Suprapubic skin (tissue), 4 donors: Measurements from ENCODE around the gene GLYATL1. TPM values are rescaled to one million over a fixed set of nuclear protein-coding genes. Genes with fewer than 3 reads are reported as not detected.

Experiments used
- DNase-seq, 2 donors: peaks; one replicate each; pipeline ENCODE4 v3.0.0-alpha.2; 2019; ENCODE audit warnings: low spot score in 2 of 2
- H3K27ac ChIP-seq: fragments of 200-600 bp; sonication (generic); one replicate; pipeline ENCODE4 v1.5.1; 2019
- H3K27me3 ChIP-seq: fragments of 200-600 bp; sonication (generic); one replicate; pipeline ENCODE4 v1.5.1; 2019
- H3K36me3 ChIP-seq: fragments of 200-600 bp; sonication (generic); one replicate; pipeline ENCODE4 v1.5.1; 2019
- H3K4me1 ChIP-seq: fragments of 200-600 bp; sonication (generic); one replicate; pipeline ENCODE4 v1.5.1; 2019
- H3K4me3 ChIP-seq: fragments of 200-600 bp; sonication (generic); one replicate; pipeline ENCODE4 v1.5.1; 2019; ENCODE audit warnings: mild to moderate bottlenecking
- H3K9me3 ChIP-seq: fragments of 200-600 bp; sonication (generic); one replicate; pipeline ENCODE4 v1.5.1; 2019
- EP300 ChIP-seq: sonication (generic); formaldehyde crosslinking; IDR thresholded peaks from one replicate; pipeline ENCODE4 v1.6.1; 2017; ENCODE audit warnings: antibody characterized with exemption
- POLR2A ChIP-seq, 2 donors: fragments of 450-650 bp; IDR thresholded peaks; one replicate each; pipeline ENCODE4 v1.6.1; 2017; ENCODE audit warnings: antibody characterized with exemption in 2 of 2, mild to moderate bottlenecking in 2 of 2, moderate library complexity in 2 of 2
- POLR2AphosphoS5 ChIP-seq, 3 donors: sonication (generic); formaldehyde crosslinking; IDR thresholded peaks; one replicate each; pipeline ENCODE4 v1.6.1; 2017; ENCODE audit warnings: antibody characterized with exemption in 3 of 3
- WGBS: methylation state at CpG from one replicate; pipeline ENCODE4 v1.1.5; 2018; 5-methylcytosine and 5-hydroxymethylcytosine counted together
- total RNA-seq, 4 donors: library from RNA; depleted of rRNA; stranded (reverse); fragments of >200 nt; gene quantifications; one replicate each; pipeline ENCODE4 v1.1.0, GENCODE V29; 2016
- TF ChIP-seq, protein P1 (sequence below), 2 donors: fragments of 200-600 bp in 1 of 2; fragments of 450-650 bp in 1 of 2; sonication (generic) in 1 of 2; IDR thresholded peaks; one replicate each; pipeline ENCODE4 v1.5.1; 2016 to 2019; ENCODE audit warnings: antibody characterized with exemption in 2 of 2, mild to moderate bottlenecking in 1 of 2, moderate library complexity in 1 of 2

The GLYATL1 gene
- total RNA-seq, 4 donors from 2014 or later, result 2.4 to 6.1 (median 3.5) TPM; not detected in 1

GRCh38 chr11:58933661-58934060 lies 5.6 kb upstream of the GLYATL1 start:
- 90% methylated on average over 3 of the region's 3 CpGs for WGBS
- no peak for TF ChIP-seq POLR2AphosphoS5 (IDR thresholded peaks at IDR 0.05)
- no peak for TF ChIP-seq POLR2A (IDR thresholded peaks at IDR 0.05)
- no peak for TF ChIP-seq EP300
- TF ChIP-seq, protein P1, sequence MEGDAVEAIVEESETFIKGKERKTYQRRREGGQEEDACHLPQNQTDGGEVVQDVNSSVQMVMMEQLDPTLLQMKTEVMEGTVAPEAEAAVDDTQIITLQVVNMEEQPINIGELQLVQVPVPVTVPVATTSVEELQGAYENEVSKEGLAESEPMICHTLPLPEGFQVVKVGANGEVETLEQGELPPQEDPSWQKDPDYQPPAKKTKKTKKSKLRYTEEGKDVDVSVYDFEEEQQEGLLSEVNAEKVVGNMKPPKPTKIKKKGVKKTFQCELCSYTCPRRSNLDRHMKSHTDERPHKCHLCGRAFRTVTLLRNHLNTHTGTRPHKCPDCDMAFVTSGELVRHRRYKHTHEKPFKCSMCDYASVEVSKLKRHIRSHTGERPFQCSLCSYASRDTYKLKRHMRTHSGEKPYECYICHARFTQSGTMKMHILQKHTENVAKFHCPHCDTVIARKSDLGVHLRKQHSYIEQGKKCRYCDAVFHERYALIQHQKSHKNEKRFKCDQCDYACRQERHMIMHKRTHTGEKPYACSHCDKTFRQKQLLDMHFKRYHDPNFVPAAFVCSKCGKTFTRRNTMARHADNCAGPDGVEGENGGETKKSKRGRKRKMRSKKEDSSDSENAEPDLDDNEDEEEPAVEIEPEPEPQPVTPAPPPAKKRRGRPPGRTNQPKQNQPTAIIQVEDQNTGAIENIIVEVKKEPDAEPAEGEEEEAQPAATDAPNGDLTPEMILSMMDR (IDR thresholded peaks at IDR 0.05), result no peak
- DNase-seq, result no peak
- Histone ChIP-seq H3K36me3 (no peaks in the 10 kb centered on the region), H3K9me3 (no peaks in the 10 kb centered on the region), H3K4me1 (no peaks in the 10 kb centered on the region), H3K27me3 (no peaks in the 10 kb centered on the region), H3K27ac (no peak overlapping the region), H3K4me3 (no peak overlapping the region)

DNA sequence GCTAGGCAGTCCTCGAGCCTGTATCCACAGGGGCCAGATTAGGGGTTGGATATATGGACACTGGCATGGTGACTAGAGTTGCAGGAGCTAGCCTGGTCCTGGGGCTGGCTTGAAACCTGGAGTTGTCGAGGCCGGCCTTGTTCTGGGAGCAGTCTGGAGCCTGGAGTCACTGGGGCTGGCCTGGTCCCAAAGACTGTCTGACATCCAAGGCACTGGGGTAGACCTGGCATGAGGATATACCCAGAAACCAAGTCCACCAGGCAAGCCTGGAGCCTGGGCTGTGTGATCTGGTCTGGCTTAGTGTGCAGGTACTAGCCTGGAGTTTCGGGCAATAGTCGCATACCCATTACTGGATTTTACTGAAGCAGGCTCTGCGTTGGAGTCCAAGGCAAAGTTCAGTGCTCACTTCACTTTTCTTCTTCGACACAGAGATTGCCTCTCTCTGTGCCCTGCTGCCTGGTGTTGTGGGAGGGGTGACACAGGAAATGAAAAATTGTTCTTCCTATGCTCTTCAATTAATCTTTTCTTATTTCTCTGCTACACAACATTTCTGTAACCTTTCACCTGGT lies 4.3 kb upstream of the GLYATL1 start:
- no peak for TF ChIP-seq EP300
- TF ChIP-seq, protein P1 (IDR thresholded peaks at IDR 0.05), result no peak
- TF ChIP-seq POLR2A (IDR thresholded peaks at IDR 0.05), result no peak
- TF ChIP-seq POLR2AphosphoS5 (IDR thresholded peaks at IDR 0.05), result no peak
- H3K4me3 ChIP-seq, result no peak overlapping the region
- WGBS, result 92% methylated on average over 6 of the region's 7 CpGs
- H3K27ac ChIP-seq, result no peak overlapping the region
- H3K36me3 ChIP-seq, result no peaks in the 10 kb centered on the region
- DNase-seq, result no peak
- no peaks in the 10 kb centered on the region for H3K27me3 ChIP-seq
- no peaks in the 10 kb centered on the region for H3K9me3 ChIP-seq
- no peaks in the 10 kb centered on the region for H3K4me1 ChIP-seq

- no peak overlapping the region for H3K4me3 ChIP-seq
- TF ChIP-seq POLR2AphosphoS5 (IDR thresholded peaks at IDR 0.05), result no peak
- TF ChIP-seq EP300, result no peak
- no peaks in the 10 kb centered on the region for H3K27me3 ChIP-seq
- H3K36me3 ChIP-seq, result no peaks in the 10 kb centered on the region
- WGBS, result 62% methylated on average over 4 of the region's 4 CpGs
- no peaks in the 10 kb centered on the region for H3K9me3 ChIP-seq
- DNase-seq, result no peak
- no peaks in the 10 kb centered on the region for H3K4me1 ChIP-seq
- no peak overlapping the region for H3K27ac ChIP-seq
These were observed 890 bp upstream of the GLYATL1 start for GRCh38 chr11:58938398-58938797.

- no peaks in the 10 kb centered on the region for H3K9me3 ChIP-seq
- no peaks in the 10 kb centered on the region for H3K4me1 ChIP-seq
- no peak for DNase-seq
- no peaks in the 10 kb centered on the region for H3K36me3 ChIP-seq
- no peaks in the 10 kb centered on the region for H3K27me3 ChIP-seq
- H3K4me3 ChIP-seq, result no peak overlapping the region
- no peak overlapping the region for H3K27ac ChIP-seq
- TF ChIP-seq POLR2A (IDR thresholded peaks at IDR 0.05), result no peak
- no peak for TF ChIP-seq EP300
- TF ChIP-seq, protein P1 (IDR thresholded peaks at IDR 0.05), result no peak
- TF ChIP-seq POLR2AphosphoS5 (IDR thresholded peaks at IDR 0.05), result no peak
- 100% methylated on average over 1 of the region's 1 CpG for WGBS
These were observed 740 bp downstream of the GLYATL1 start for GRCh38 chr11:58940028-58940427.

DNA sequence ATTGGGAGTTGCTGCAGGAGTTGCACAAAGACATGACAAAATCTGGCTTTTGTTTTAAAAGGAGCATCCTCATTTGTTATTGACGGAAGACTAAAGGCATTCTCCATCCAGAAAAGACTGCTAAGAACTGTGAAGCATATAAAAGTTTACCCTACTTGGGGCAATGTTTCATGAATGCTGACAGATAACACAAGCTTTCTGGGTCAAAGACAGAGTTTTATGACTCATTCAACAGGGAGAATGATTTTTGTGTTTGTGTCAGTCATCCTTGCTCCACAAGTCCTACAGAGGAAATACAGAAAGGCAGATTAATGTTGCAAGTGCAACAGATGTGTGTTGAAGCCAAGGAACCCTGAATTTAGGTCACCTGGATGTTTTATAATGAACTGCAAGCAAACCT lies 2.5 kb downstream of the GLYATL1 start:
- TF ChIP-seq, protein P1 (IDR thresholded peaks at IDR 0.05), result no peak
- TF ChIP-seq POLR2AphosphoS5 (IDR thresholded peaks at IDR 0.05) (no peak), POLR2A (IDR thresholded peaks at IDR 0.05) (no peak), EP300 (no peak)
- H3K27ac ChIP-seq, result no peak overlapping the region
- 87% methylated on average over 1 of the region's 1 CpG for WGBS
- no peaks in the 10 kb centered on the region for H3K36me3 ChIP-seq
- H3K4me3 ChIP-seq, result no peak overlapping the region
- H3K4me1 ChIP-seq, result no peaks in the 10 kb centered on the region
- no peaks in the 10 kb centered on the region for H3K27me3 ChIP-seq
- no peaks in the 10 kb centered on the region for H3K9me3 ChIP-seq
- no peak for DNase-seq

DNA sequence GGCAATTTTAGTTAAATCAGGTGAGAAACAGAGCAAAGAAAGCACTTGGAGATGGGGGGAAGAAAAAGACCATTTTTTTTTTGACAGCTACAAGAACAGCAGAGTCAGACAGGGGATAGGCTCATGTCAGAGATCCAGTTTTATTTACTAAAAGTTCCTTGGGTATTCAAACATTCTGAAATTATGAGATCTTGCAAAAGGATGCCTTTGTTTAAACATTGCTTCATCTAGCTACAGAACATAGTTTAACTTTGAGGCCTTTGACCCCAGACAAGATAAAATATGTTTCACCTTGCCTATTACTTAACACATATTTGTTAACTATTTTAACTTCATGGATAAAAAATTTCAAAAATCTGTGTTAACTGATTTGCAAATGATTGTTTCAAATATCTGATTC lies 6.4 kb downstream of the GLYATL1 start:
- H3K27ac ChIP-seq, result no peak overlapping the region
- TF ChIP-seq POLR2A (IDR thresholded peaks at IDR 0.05) (no peak), EP300 (no peak), POLR2AphosphoS5 (IDR thresholded peaks at IDR 0.05) (no peak)
- TF ChIP-seq, protein P1 (IDR thresholded peaks at IDR 0.05), result no peak
- H3K4me3 ChIP-seq, result no peak overlapping the region
- H3K4me1 ChIP-seq, result no peaks in the 10 kb centered on the region
- H3K36me3 ChIP-seq, result no peaks in the 10 kb centered on the region
- no peak for DNase-seq
- H3K9me3 ChIP-seq, result no peaks in the 10 kb centered on the region
- H3K27me3 ChIP-seq, result no peaks in the 10 kb centered on the region
